Fibroblast of lung (primary cell): ENCODE measurements around the gene BAIAP3. TPM values are rescaled to one million over a fixed set of nuclear protein-coding genes. Genes with fewer than 3 reads are reported as not detected.
"Not testable (repeated sequence)": the region's sequence is repeated elsewhere in the genome, so short reads cannot be mapped to it uniquely, and the experiment has no call there.

Experiments
- DNase-seq, 2 donors: peaks; one replicate each; pipeline versions ENCODE4 v3.0.0 to v3.0.0-alpha.2; 2010; ENCODE audit warnings: low read depth in 2 of 2
- H2AFZ ChIP-seq: 2 replicates; pipeline ENCODE4 v1.5.1; 2012; ENCODE audit warnings: low read length, control low read depth, inconsistent platforms
- H3K27ac ChIP-seq: 2 replicates; pipeline ENCODE4 v1.5.1; 2011; ENCODE audit warnings: low read length, control low read depth; ENCODE audit not compliant: insufficient read depth
- H3K27me3 ChIP-seq: 2 replicates; pipeline ENCODE4 v1.5.1; 2011; ENCODE audit warnings: mild to moderate bottlenecking, low read length; ENCODE audit not compliant: control insufficient read depth, insufficient read depth
- H3K36me3 ChIP-seq: 2 replicates; pipeline ENCODE4 v1.5.1; 2011; ENCODE audit warnings: low read length; ENCODE audit not compliant: control insufficient read depth, insufficient read depth
- H3K4me1 ChIP-seq: 2 replicates; pipeline ENCODE4 v1.5.1; 2011; ENCODE audit warnings: low read length; ENCODE audit not compliant: control insufficient read depth, insufficient read depth; ENCODE audit errors: extremely low read depth
- H3K4me2 ChIP-seq: 2 replicates; pipeline ENCODE4 v1.5.1; 2011; ENCODE audit warnings: low read length, control low read depth; ENCODE audit not compliant: insufficient read depth; ENCODE audit errors: extremely low read depth
- H3K4me3 ChIP-seq, 4 experiments: fragments of 200-600 bp in 1 of 4; sonication (generic) in 1 of 4; replicated peaks in 1 of 4; 2 replicates each; pipeline ENCODE4 v1.5.1; 2011 to 2016; ENCODE audit warnings: low read length in 4 of 4, low read depth in 3 of 4, mild to moderate bottlenecking in 3 of 4, control low read depth in 2 of 4, inconsistent platforms in 1 of 4, mixed read lengths in 1 of 4; ENCODE audit not compliant: insufficient read depth in 1 of 4; ENCODE audit errors: control extremely low read depth in 1 of 4
- H3K79me2 ChIP-seq: 2 replicates; pipeline ENCODE4 v1.5.1; 2012; ENCODE audit warnings: mild to moderate bottlenecking, low read length, inconsistent platforms; ENCODE audit not compliant: control insufficient read depth, insufficient read depth
- H3K9ac ChIP-seq: 2 replicates; pipeline ENCODE4 v1.5.1; 2011; ENCODE audit warnings: mild to moderate bottlenecking, low read length, control low read depth; ENCODE audit not compliant: insufficient read depth
- H3K9me3 ChIP-seq: 2 replicates; pipeline ENCODE4 v1.5.1; 2012; ENCODE audit warnings: low read depth, low read length; ENCODE audit not compliant: control insufficient read depth, insufficient read depth
- H4K20me1 ChIP-seq: 2 replicates; pipeline ENCODE4 v1.5.1; 2011; ENCODE audit warnings: low read length; ENCODE audit not compliant: control insufficient read depth, insufficient read depth; ENCODE audit errors: extremely low read depth
- CTCF ChIP-seq, 2 donors: IDR thresholded peaks in 1 of 2; conservative IDR thresholded peaks in 1 of 2; 1 replicate in 1 of 2; 2 replicates in 1 of 2; pipeline ENCODE4 v1.5.1; 2011 to 2012; ENCODE audit warnings: low read length in 2 of 2, control low read depth in 1 of 2, inconsistent platforms in 1 of 2, low read depth in 1 of 2, mild to moderate bottlenecking in 1 of 2
- EZH2 ChIP-seq: IDR thresholded peaks from 2 replicates; pipeline ENCODE4 v1.5.1; 2012; ENCODE audit warnings: low read length, control low read depth, mild to moderate bottlenecking; ENCODE audit errors: missing control alignments
- polyA plus RNA-seq, 2 donors: library from polyadenylated mRNA; depleted of rRNA in 1 of 2; stranded (reverse) in 1 of 2; unstranded in 1 of 2; fragments of >200 nt; gene quantifications; 2 replicates each; pipeline ENCODE4 v1.2.1, GENCODE V29; 2011 to 2012; ENCODE audit warnings: missing spikeins in 1 of 2
- total RNA-seq: library from RNA; depleted of rRNA; stranded (reverse); fragments of >200 nt; gene quantifications from 2 replicates; pipeline ENCODE4 v1.2.1, GENCODE V29; 2014

Gene BAIAP3
- total and polyA plus RNA-seq, 2 donors (not counting 1 experiment from before 2014, with no cell fraction given), result 0.22 to 0.83 TPM

- Histone ChIP-seq H3K4me3 (no peak overlapping the region), H2AFZ (no peak overlapping the region), H4K20me1 (no peaks in the 10 kb centered on the region), H3K27ac (no peak overlapping the region), H3K4me1 (no peaks in the 10 kb centered on the region), H3K9me3 (no peaks in the 10 kb centered on the region), H3K79me2 (no peaks in the 10 kb centered on the region), H3K36me3 (no peaks in the 10 kb centered on the region), H3K9ac (no peak overlapping the region), H3K27me3 (peaks cover 20% of the 10 kb centered on the region), H3K4me2 (no peak overlapping the region)
- no peak for DNase-seq
- TF ChIP-seq CTCF (conservative IDR thresholded peaks at IDR 0.05 in 1 of 2, IDR thresholded peaks at IDR 0.05 in 1 of 2; ENCODE audit: low read depth in 1 of 2, low read length in 2 of 2) (no peak), EZH2 (no peak)
Measured at GRCh38 chr16:1290860-1291575, 42.4 kb upstream of the BAIAP3 start.

GRCh38 chr16:1291576-1291974, 41.9 kb upstream of the BAIAP3 start:
- Histone ChIP-seq H3K9me3 (no peaks in the 10 kb centered on the region), H3K36me3 (no peaks in the 10 kb centered on the region), H4K20me1 (no peaks in the 10 kb centered on the region), H3K27me3 (peaks cover 20% of the 10 kb centered on the region), H3K27ac (no peak overlapping the region), H3K4me2 (no peak overlapping the region), H3K4me3 (no peak overlapping the region), H2AFZ (no peak overlapping the region), H3K79me2 (no peaks in the 10 kb centered on the region), H3K9ac (no peak overlapping the region), H3K4me1 (no peaks in the 10 kb centered on the region)
- no peak for DNase-seq
- TF ChIP-seq EZH2, result no peak
- TF ChIP-seq CTCF (conservative IDR thresholded peaks at IDR 0.05 in 1 of 2, IDR thresholded peaks at IDR 0.05 in 1 of 2; ENCODE audit: low read depth in 1 of 2, low read length in 2 of 2), result no peak

DNA sequence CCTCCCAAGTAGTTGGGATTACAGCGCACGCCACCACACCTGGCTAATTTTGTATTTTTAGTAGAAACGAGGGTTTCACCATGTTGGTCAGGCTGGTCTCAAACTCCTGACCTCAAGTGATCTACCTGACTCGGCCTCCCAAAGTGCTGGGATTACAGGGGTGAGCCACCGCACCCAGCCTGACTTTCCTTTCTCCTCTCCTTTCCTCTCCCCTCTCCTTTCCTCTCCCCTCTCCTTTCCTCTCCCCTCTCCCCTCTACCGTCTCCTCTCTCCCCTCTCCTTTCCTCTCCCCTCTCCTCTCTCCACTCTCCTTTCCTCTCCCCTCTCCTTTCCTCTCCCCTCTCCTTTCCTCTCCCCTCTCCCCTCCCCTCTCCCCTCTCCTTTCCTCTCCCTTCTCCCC, 41.2 kb upstream of the BAIAP3 start:
- H3K27me3 ChIP-seq, result peaks cover 20% of the 10 kb centered on the region
- H4K20me1 ChIP-seq, H3K4me1 ChIP-seq, DNase-seq, H3K36me3 ChIP-seq, H3K79me2 ChIP-seq, H3K9ac ChIP-seq, H2AFZ ChIP-seq, H3K4me2 ChIP-seq, H3K27ac ChIP-seq, H3K4me3 ChIP-seq, H3K9me3 ChIP-seq: not testable (repeated sequence)

- H3K79me2 ChIP-seq, H3K4me3 ChIP-seq, H2AFZ ChIP-seq: not testable (repeated sequence)
Measured at GRCh38 chr16:1292808-1293207, 40.6 kb upstream of the BAIAP3 start.

More at GRCh38 chr16:1292808-1293207, 40.6 kb upstream of the BAIAP3 start:
- not testable (repeated sequence) for H3K36me3 ChIP-seq, H3K9ac ChIP-seq, H4K20me1 ChIP-seq, H3K4me1 ChIP-seq, H3K9me3 ChIP-seq, H3K4me2 ChIP-seq, DNase-seq, H3K27ac ChIP-seq
- peaks cover 16% of the 10 kb centered on the region for H3K27me3 ChIP-seq
